HG03432 (cell line): ENCODE results near the gene NUP58.
"Not testable (repeated sequence)": the region's sequence is repeated elsewhere in the genome, so short reads cannot be mapped to it uniquely, and the experiment has no call there.

Experiments used
- ATAC-seq: cut with Tn5 transposase; IDR thresholded peaks from one replicate; pipeline ENCODE4 v1.9.1; 2021; ENCODE audit warnings: mild to moderate bottlenecking, moderate library complexity; ENCODE audit not compliant: unreplicated experiment

The NUP58 gene

DNA sequence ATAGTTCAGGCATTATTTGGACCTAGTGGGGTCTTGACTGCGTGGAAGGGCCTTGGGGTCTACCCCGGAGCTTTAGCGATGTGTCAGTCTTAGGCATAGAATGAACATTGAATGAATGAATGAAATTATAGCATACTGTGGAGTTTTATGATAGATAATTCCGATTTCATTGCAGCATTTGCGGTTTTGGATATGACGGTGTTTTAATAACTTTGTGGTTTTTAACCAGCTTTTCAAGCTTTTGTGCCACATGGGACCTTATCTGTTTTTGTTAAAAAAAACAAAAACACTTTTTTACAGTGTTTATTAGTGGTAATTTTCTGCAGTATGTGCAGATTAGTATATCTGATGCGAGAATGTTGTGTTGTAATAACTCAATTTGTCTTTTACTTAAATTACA, 696 bp downstream of the NUP58 start:
- no peak for ATAC-seq

DNA sequence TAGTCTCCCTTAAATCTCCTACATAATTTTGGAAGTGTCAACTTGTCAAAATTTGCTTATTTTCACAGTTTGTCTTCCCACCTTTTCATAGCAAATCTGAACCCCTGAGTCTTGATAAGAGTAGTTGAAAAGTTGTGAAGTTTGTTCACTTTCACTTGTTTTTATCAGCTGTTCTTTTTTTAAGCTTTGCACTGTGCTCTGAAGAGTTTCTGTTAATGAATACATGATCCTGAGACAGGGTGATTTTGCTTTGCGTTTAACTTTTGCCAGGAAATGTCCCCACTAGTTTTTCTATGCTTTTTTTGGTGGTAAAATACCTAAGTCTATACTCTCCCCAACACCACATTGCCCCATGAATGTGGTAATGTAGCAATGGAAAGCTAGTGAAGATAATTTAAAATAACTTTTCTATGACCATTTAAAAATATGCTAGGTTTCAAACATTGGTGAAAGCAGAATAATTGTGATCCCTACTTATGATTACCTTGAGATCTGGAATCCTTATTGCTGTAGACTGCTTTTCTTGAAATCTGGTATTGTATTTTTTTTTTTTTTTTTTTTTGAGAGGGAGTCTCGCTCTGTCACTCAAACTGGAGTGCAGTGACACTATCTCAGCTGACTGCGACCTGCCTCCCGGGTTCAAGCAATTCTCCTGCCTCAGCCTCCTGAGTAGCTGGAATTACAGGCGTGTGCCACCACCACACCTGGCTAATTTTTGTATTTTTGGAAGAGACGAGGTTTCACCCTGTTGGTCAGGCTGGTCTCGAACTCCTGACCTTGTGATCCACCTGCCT, 5.4 kb downstream of the NUP58 start:
- ATAC-seq: no peak

- ATAC-seq: no peak
Measured at GRCh38 chr13:25310891-25311290, 9.5 kb downstream of the NUP58 start.

- ATAC-seq: not testable (repeated sequence)
Measured at GRCh38 chr13:25318946-25319345, 17.5 kb downstream of the NUP58 start.

DNA sequence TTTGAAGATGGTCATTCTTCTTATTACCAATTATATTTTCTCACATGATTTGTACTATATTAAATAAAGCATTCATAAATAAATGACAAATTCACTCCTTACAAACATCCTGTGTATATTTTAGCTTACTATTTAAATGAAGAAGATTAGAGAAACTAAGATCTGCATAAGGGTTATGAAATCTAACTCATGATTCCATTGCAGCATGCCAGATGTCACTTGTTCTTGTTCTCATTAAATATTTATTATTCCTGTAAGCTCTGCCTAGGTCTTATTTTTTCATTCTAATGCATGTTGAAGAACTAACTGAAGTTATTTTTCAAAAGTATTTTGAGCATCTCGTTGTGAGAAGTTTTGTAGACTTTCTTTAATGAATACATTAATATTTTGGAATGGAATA, 18.3 kb downstream of the NUP58 start:
- ATAC-seq: no peak

- ATAC-seq: no peak
Measured at GRCh38 chr13:25324100-25324499, 22.7 kb downstream of the NUP58 start.

DNA sequence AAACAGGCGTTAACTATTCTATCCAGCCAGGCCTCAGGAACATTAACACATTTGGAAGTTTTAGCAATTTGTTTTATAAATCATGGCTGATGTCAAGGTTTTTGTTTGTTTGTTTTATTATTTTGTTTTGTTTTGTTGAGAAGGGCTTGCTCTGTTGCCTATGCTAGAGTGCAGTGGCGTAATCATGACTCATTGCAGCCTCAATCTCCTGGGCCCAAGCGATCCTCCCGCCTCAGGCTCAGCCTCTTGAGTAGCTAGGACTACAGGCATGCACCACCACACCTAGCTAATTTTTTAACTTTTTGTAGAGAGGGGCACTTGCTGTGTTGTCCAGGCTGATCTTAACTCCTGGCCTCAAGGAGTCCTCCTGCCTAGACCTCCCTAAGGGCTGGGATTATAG, 28.3 kb downstream of the NUP58 start:
- no peak for ATAC-seq

DNA sequence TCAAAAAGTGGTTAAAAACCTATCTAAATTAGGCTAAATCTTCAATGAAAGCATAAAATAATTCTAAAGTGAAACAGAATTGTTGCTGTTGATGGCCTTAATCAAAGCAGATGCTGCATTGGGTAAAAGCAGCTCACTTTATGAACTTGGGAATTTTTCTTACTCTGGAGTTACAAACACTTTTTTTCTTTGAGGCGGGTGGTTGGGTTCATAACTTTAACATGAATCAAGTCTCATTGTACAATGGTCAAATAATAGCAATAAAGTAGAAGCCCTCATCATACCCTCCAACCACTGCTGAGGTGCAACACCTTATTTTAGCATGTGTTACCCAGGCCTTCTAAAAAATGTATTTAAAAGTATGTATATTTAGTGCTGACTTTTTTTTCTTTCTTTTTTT, 29.1 kb downstream of the NUP58 start:
- no peak for ATAC-seq

DNA sequence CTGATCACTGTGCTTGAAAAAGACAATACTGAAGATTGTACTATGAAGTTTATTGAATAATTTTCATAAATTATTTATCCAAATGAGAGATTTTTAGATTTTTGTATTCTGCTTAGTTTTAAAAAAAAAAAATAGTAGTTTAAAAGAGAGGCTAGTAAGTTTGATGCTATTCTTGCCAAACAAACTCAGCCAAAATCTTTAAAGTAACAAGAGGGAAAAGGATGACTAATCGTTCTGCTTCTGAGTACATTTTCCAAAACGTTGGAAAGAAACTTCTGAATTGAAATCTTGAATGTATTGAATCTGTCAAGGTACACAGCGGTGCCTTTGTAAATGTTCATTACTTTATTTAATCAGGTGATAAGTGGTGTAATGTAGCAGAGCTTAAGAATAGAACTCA, 34.4 kb downstream of the NUP58 start:
- ATAC-seq: no peak

GRCh38 chr13:25345576-25345975, 44.2 kb downstream of the NUP58 start:
- ATAC-seq: no peak

- no peak for ATAC-seq
Measured at GRCh38 chr13:25347151-25347550, 45.7 kb downstream of the NUP58 start.

GRCh38 chr13:25351404-25351803, 50.0 kb downstream of the NUP58 start:
- ATAC-seq: no peak

DNA sequence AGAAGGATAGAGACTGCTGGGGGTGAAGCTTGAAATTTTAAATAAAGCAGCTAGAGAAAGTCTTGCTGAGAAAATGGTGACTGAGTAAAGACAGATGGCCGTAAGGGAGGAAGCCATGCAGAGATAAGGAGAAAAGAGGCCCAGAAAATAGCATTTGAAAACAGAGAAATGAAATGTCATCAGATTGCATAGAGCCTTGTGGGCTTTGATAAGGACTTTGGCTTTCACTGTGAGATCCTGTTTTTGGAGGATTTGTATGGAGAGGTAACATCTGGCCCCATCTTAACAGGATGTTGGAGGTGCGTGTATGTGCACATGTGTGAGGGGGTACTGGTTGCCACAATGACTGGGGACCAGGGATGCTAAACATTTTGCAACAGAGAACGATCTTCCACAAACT, 50.8 kb downstream of the NUP58 start:
- no peak for ATAC-seq

DNA sequence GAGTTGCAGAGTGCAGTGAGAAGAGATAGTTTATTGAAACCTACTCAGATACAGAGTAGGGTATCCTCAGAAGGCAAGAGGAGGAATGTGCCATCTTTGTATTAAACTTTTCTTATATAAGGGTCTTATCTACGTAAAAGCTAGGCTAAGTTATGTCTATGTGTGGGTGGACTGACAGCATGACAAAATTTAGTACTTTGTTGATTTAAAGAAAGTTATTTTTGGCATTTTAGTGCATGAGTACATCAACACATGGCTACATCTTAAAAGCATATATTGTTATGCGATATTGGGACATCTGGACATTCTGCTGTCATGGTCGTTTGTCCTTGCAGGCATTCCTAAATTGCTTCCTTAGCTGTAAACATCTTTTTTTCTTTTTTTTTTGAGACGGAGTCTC, 51.4 kb downstream of the NUP58 start:
- ATAC-seq: no peak

- ATAC-seq: no peak
Measured at GRCh38 chr13:25353344-25353743, 51.9 kb downstream of the NUP58 start.

DNA sequence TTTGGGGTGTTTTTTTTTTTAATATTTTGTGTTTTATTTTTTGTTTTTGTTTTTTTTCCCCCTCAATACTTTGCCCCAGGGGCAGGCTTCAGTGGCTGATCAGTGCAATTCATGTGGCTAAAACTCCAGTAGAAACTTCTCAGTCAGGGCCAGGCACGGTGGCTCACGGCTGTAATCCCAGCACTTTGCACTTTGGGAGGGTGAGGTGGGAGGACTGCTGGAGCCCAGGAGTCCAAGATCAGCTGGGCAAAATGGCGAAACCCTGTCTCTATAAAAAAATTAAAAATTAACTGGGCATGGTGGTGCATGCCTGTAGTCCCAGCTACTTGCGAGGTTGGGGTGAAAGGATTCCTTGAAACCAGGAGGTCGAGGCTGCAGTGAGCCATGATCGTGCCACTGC, 53.0 kb downstream of the NUP58 start:
- ATAC-seq: no peak

GRCh38 chr13:25360443-25360842, 59.0 kb downstream of the NUP58 start:
- ATAC-seq: not testable (repeated sequence)

GRCh38 chr13:25365720-25366235, 64.4 kb downstream of the NUP58 start:
- no peak for ATAC-seq

DNA sequence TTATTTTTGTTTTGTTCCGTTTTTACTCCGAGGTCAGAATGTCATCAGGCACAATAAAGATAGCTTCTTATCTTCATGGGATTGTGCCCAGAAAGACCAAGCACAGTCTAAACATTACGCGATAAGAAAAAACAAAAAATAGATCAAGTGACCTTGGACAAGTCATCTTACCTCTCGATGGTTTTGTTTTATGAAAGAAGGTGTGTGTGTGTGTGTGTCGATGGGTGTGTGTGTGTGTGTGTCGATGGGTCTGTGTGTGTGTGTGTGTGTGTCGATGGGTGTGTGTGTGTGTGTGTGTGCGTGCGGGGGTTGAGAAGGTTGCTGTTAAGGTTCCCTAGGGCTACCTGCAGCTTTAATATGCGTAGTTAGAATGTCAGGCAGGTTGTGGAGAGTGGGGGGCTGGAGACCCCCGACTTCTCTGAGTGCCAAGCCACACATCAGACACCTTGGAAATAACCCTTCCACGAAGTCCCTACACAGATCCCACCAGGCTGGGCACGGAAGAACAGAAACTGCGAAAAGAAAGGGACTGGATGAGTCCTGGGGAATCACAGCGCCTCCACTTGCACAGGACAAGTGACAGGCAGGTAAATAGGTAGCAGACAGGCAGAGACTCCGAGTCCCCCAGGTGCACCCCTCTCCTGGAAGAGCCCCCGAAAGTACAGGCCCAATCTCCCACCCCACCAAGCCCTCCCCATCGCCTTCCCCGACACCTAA, 69.9 kb downstream of the NUP58 start:
- ATAC-seq: no peak

GRCh38 chr13:25371875-25372283, 70.5 kb downstream of the NUP58 start, which contains the start of gene ATP8A2:
Gene ATP8A2, plus strand, starts transcription at chr13:25371974. Its CDS starts 239 bp downstream, at chr13:25372213.
- ATAC-seq: no peak

- ATAC-seq: no peak
Measured at GRCh38 chr13:25372284-25373081, 71.1 kb downstream of the NUP58 start.
